IPS-NIHi11 (cell line): ENCODE data around the gene METRNL.

ENCODE experiments used
- DNase-seq: peaks from one replicate; pipeline ENCODE4 v3.0.0; 2012; ENCODE audit warnings: mixed read lengths, low spot score

METRNL gene

GRCh38 chr17:83067071-83067717 lies 12.2 kb upstream of the METRNL start:
- no peak for DNase-seq

- DNase-seq, result no peak
Measured at GRCh38 chr17:83067718-83068261, 11.6 kb upstream of the METRNL start.

- DNase-seq, result no peak
Measured at GRCh38 chr17:83068641-83069570, 10.5 kb upstream of the METRNL start.

- no peak for DNase-seq
Measured at GRCh38 chr17:83069571-83069906, 9.9 kb upstream of the METRNL start.

- no peak for DNase-seq
Measured at GRCh38 chr17:83069931-83070742, 9.3 kb upstream of the METRNL start.

GRCh38 chr17:83070800-83071341 lies 8.5 kb upstream of the METRNL start:
- no peak for DNase-seq

GRCh38 chr17:83071365-83071764 lies 8.0 kb upstream of the METRNL start:
- no peak for DNase-seq

GRCh38 chr17:83071966-83072562 lies 7.3 kb upstream of the METRNL start:
- no peak for DNase-seq

GRCh38 chr17:83072600-83073358 lies 6.6 kb upstream of the METRNL start:
- no peak for DNase-seq

- DNase-seq, result no peak
Measured at GRCh38 chr17:83073389-83074063, 5.9 kb upstream of the METRNL start.

- no peak for DNase-seq
Measured at GRCh38 chr17:83074486-83075223, 4.8 kb upstream of the METRNL start.

GRCh38 chr17:83075270-83075880 lies 4.0 kb upstream of the METRNL start:
- DNase-seq, result no peak

GRCh38 chr17:83076938-83077337 lies 2.5 kb upstream of the METRNL start:
- no peak for DNase-seq

GRCh38 chr17:83077411-83077810 lies 2.0 kb upstream of the METRNL start:
- no peak for DNase-seq

- no peak for DNase-seq
Measured at GRCh38 chr17:83077939-83078338, 1.5 kb upstream of the METRNL start.

- DNase-seq, result no peak
Measured at GRCh38 chr17:83078378-83079351, 744 bp upstream of the METRNL start.

- peak; percentile 70 for DNase-seq
Measured at GRCh38 chr17:83079766-83080578, 563 bp downstream of the METRNL start.
